ENCODE measurements around the gene MTG1.

DNA sequence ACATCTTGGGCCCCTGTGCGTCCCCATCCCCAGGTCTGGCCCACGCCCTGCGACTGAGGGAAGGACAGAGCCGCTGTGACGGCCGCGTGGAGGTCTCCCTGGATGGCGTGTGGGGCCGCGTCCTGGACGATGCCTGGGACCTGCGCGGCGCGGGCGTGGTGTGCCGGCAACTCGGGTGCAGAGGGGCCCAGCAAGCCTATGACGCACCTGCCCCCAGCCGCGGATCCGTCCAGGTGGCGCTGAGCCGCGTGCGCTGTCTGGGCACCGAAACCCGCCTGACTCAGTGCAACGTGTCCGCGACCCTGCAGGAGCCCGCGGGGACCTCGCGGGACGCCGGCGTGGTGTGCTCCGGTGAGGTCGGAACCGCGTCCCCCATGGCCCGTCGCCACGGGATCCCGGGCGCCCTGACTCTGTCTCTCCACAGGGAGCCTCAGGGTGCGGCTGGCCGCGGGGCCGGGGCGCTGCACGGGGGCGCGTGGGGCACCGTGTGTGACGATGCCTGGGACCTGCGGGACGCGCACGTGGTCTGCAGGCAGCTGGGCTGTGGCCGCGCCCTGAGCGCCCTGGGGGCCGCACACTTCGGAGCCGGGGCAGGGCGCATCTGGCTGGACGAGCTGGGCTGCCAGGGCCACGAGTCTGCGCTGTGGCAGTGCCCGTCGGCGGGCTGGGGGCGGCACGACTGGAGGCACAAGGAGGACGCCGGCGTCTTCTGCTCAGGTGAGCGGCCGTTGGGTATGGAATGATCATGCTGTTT lies 65.7 kb downstream of the MTG1 start:
- TF ChIP-seq, protein P1, sequence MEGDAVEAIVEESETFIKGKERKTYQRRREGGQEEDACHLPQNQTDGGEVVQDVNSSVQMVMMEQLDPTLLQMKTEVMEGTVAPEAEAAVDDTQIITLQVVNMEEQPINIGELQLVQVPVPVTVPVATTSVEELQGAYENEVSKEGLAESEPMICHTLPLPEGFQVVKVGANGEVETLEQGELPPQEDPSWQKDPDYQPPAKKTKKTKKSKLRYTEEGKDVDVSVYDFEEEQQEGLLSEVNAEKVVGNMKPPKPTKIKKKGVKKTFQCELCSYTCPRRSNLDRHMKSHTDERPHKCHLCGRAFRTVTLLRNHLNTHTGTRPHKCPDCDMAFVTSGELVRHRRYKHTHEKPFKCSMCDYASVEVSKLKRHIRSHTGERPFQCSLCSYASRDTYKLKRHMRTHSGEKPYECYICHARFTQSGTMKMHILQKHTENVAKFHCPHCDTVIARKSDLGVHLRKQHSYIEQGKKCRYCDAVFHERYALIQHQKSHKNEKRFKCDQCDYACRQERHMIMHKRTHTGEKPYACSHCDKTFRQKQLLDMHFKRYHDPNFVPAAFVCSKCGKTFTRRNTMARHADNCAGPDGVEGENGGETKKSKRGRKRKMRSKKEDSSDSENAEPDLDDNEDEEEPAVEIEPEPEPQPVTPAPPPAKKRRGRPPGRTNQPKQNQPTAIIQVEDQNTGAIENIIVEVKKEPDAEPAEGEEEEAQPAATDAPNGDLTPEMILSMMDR (IDR thresholded peaks at IDR 0.05): no peak
- no peak for TF ChIP-seq POLR2A (IDR thresholded peaks at IDR 0.05)
